SK-N-SH (cell line): Measurements from ENCODE around the gene CD6. TPM values are rescaled to one million over a fixed set of nuclear protein-coding genes. Genes with fewer than 3 reads are reported as not detected.

ENCODE experiments used
- CTCF ChIA-PET: fragments of 300-600, 350-600 bp; formaldehyde crosslinking; extraction: SDS; loops from one replicate; lab custom pipeline; 2021; lab: Yijun Ruan, JAX
- POLR2A ChIA-PET: fragments of 350-600 bp; sonication (Branson Sonifier 250); formaldehyde crosslinking; extraction: SDS; loops from one replicate; lab custom pipeline; 2020; ENCODE audit warnings: antibody characterized with exemption, inconsistent platforms; lab: Yijun Ruan, JAX
- DNase-seq: peaks from one replicate; pipeline ENCODE4 v3.0.0; 2012
- H2AFZ ChIP-seq: fragments of 200-600 bp; sonication (generic); 2 replicates; pipeline ENCODE4 v1.8.1; 2016; ENCODE audit warnings: antibody characterized with exemption, mild to moderate bottlenecking, low read depth
- H3F3A ChIP-seq: fragments of 200-600 bp; sonication (generic); replicated peaks from 2 replicates; pipeline ENCODE3; 2016; ENCODE audit warnings: antibody characterized with exemption, mild to moderate bottlenecking; ENCODE audit not compliant: insufficient read depth
- H3K27ac ChIP-seq, 2 experiments: fragments of 200-500 bp in 1 of 2; fragments of 200-600 bp in 1 of 2; sonication (Bioruptor generic) in 1 of 2; sonication (generic), shearing (Covaris generic) in 1 of 2; 2 replicates each; pipeline versions ENCODE4 v1.5.1 to v1.6.1; 2014 to 2016; ENCODE audit warnings: low read depth in 2 of 2, inconsistent platforms in 1 of 2, low read length in 1 of 2, mild to moderate bottlenecking in 1 of 2, mixed read lengths in 1 of 2
- H3K27me3 ChIP-seq: fragments of 200-600 bp; sonication (generic), shearing (Covaris generic); 2 replicates; pipeline ENCODE4 v1.6.1; 2016; ENCODE audit warnings: mixed run types; ENCODE audit not compliant: insufficient read depth
- H3K36me3 ChIP-seq, 2 experiments: fragments of 200-500 bp in 1 of 2; fragments of 200-600 bp in 1 of 2; sonication (Bioruptor generic) in 1 of 2; sonication (generic) in 1 of 2; replicated peaks in 1 of 2; 2 replicates each; pipeline versions ENCODE3 to v1.5.1; 2014 to 2016; ENCODE audit warnings: low read length in 1 of 2, mild to moderate bottlenecking in 1 of 2; ENCODE audit not compliant: insufficient read depth in 2 of 2, control insufficient read depth in 1 of 2
- H3K4me1 ChIP-seq, 2 experiments: fragments of 200-500 bp in 1 of 2; fragments of 200-600 bp in 1 of 2; sonication (Bioruptor generic) in 1 of 2; sonication (generic), shearing (Covaris generic) in 1 of 2; 2 replicates each; pipeline versions ENCODE4 v1.5.1 to v1.6.1; 2014 to 2016; ENCODE audit warnings: low read depth in 1 of 2, low read length in 1 of 2, mixed run types in 1 of 2; ENCODE audit not compliant: insufficient read depth in 2 of 2, control insufficient read depth in 1 of 2
- H3K4me2 ChIP-seq: fragments of 200-600 bp; sonication (generic), shearing (Covaris generic); 2 replicates; pipeline ENCODE4 v1.6.1; 2017; ENCODE audit warnings: mixed run types
- H3K4me3 ChIP-seq, 2 experiments: fragments of 200-500 bp in 1 of 2; fragments of 200-600 bp in 1 of 2; sonication (Bioruptor generic) in 1 of 2; sonication (generic), shearing (Covaris generic) in 1 of 2; 2 replicates each; pipeline versions ENCODE4 v1.5.1 to v1.8.1; 2014 to 2016; ENCODE audit warnings: low read depth in 2 of 2, inconsistent platforms in 1 of 2, low read length in 1 of 2, mild to moderate bottlenecking in 1 of 2, mixed read lengths in 1 of 2, moderate library complexity in 1 of 2
- H3K79me2 ChIP-seq: fragments of 200-600 bp; sonication (generic); 2 replicates; pipeline ENCODE4 v1.8.1; 2017; ENCODE audit warnings: mild to moderate bottlenecking; ENCODE audit not compliant: insufficient read depth
- H3K9ac ChIP-seq: fragments of 200-600 bp; sonication (generic); 2 replicates; pipeline ENCODE4 v1.6.1; 2017; ENCODE audit warnings: mixed run types
- H3K9me2 ChIP-seq: fragments of 200-600 bp; sonication (generic); 2 replicates; pipeline ENCODE4 v1.6.1; 2017; ENCODE audit warnings: mixed run types
- H3K9me3 ChIP-seq: fragments of 200-600 bp; sonication (generic); 2 replicates; pipeline ENCODE4 v1.6.1; 2017; ENCODE audit warnings: mixed run types, mild to moderate bottlenecking, moderate library complexity
- H4K20me1 ChIP-seq: fragments of 200-600 bp; sonication (generic); 2 replicates; pipeline ENCODE4 v1.6.1; 2017; ENCODE audit warnings: mild to moderate bottlenecking, mixed run types; ENCODE audit not compliant: insufficient read depth
- EP300 ChIP-seq, 2 experiments: IDR thresholded peaks; 2 replicates each; pipeline versions ENCODE4 v1.4.0 to v1.6.1; 2012; ENCODE audit warnings: borderline replicate concordance in 1 of 2, low read depth in 1 of 2, low read length in 1 of 2
- EZH2phosphoT487 ChIP-seq: fragments of 200-600 bp; sonication (generic); IDR thresholded peaks from 2 replicates; pipeline ENCODE4 v1.6.1; 2017; ENCODE audit warnings: low read depth, mixed run types, mild to moderate bottlenecking, antibody characterized with exemption, moderate library complexity, borderline replicate concordance
- FOSL2 ChIP-seq: IDR thresholded peaks from 2 replicates; pipeline ENCODE4 v1.4.0; 2012; ENCODE audit warnings: low read depth, mild to moderate bottlenecking, moderate library complexity, borderline replicate concordance
- FOXM1 ChIP-seq: IDR thresholded peaks from 2 replicates; pipeline ENCODE4 v1.4.0; 2012; ENCODE audit warnings: low read depth, mild to moderate bottlenecking
- GABPA ChIP-seq: IDR thresholded peaks from 2 replicates; pipeline ENCODE4 v1.4.0; 2012; ENCODE audit warnings: low read depth, mild to moderate bottlenecking
- GATA2 ChIP-seq: sonication (generic); formaldehyde crosslinking; IDR thresholded peaks from 2 replicates; pipeline ENCODE4 v1.5.0; 2020; ENCODE audit warnings: mild to moderate bottlenecking, missing genetic modification reagents
- JUND ChIP-seq: IDR thresholded peaks from 2 replicates; pipeline ENCODE4 v1.4.0; 2012
- MAX ChIP-seq: IDR thresholded peaks from 2 replicates; pipeline ENCODE4 v1.4.0; 2012; ENCODE audit warnings: low read depth
- MEF2A ChIP-seq: IDR thresholded peaks from 2 replicates; pipeline ENCODE4 v1.4.0; 2012; ENCODE audit warnings: low read depth, borderline replicate concordance
- NFIC ChIP-seq: IDR thresholded peaks from 2 replicates; pipeline ENCODE4 v1.4.0; 2012; ENCODE audit warnings: borderline replicate concordance
- NRF1 ChIP-seq: IDR thresholded peaks from 2 replicates; pipeline ENCODE4 v1.6.1; 2012; ENCODE audit warnings: low read depth, mild to moderate bottlenecking, low read length
- PBX3 ChIP-seq: IDR thresholded peaks from 2 replicates; pipeline ENCODE4; 2012
- RAD21 ChIP-seq: IDR thresholded peaks from 2 replicates; pipeline ENCODE4 v1.6.1; 2012; ENCODE audit warnings: mild to moderate bottlenecking, low read length
- REST ChIP-seq: IDR thresholded peaks from 2 replicates; pipeline ENCODE4 v1.6.1; 2012; ENCODE audit warnings: mild to moderate bottlenecking, low read depth, low read length, moderate library complexity
- RXRA ChIP-seq: IDR thresholded peaks from 2 replicates; pipeline ENCODE4 v1.4.0; 2012; ENCODE audit warnings: low read depth, mild to moderate bottlenecking, borderline replicate concordance
- SIN3A ChIP-seq: IDR thresholded peaks from 2 replicates; pipeline ENCODE4 v1.6.1; 2012; ENCODE audit warnings: low read depth, mild to moderate bottlenecking, low read length, moderate library complexity, borderline replicate concordance
- YY1 ChIP-seq: IDR thresholded peaks from 2 replicates; pipeline ENCODE4 v1.4.0; 2012; ENCODE audit warnings: low read depth, mild to moderate bottlenecking
- ZBTB33 ChIP-seq: IDR thresholded peaks from 2 replicates; pipeline ENCODE4 v1.4.0; 2012; ENCODE audit warnings: low read depth, borderline replicate concordance
- WGBS: methylation state at CpG from one replicate; pipeline ENCODE4 v1.1.6; 2017; ENCODE audit warnings: low lambda C conversion rate; 5-methylcytosine and 5-hydroxymethylcytosine counted together
- polyA plus RNA-seq, 3 experiments: library from polyadenylated mRNA; depleted of rRNA; stranded (reverse); fragments of >200 nt; gene quantifications; 2 replicates each; pipeline ENCODE4 v1.2.3, GENCODE V29; 2012

The CD6 gene
- polyA plus RNA-seq, 1 of the 3 experiments (the other 2 are of a cell fraction), result not detected

- 86% methylated on average over 14 of the region's 14 CpGs for WGBS
- CTCF ChIA-PET, result interaction anchor here (0.8 to 1.5 kb wide), 3 partner anchors 11 to 24 kb away, joined by 3 to 4 read pairs (median 3); no protein-coding TSS in a partner anchor
- H2AFZ ChIP-seq, result no peak overlapping the region
Measured at GRCh38 chr11:61042961-61043540, 71.6 kb downstream of the CD6 start.

More at GRCh38 chr11:61042961-61043540, 71.6 kb downstream of the CD6 start:
- no peak overlapping the region for H3K27ac ChIP-seq
- no peaks in the 10 kb centered on the region for H3F3A ChIP-seq
- H3K4me2 ChIP-seq, result no peak overlapping the region
- no peaks in the 10 kb centered on the region; a peak in 1 of 4 replicates for H3K4me1 ChIP-seq
- POLR2A ChIA-PET, result no interaction called here
- no peaks in the 10 kb centered on the region for H3K9me3 ChIP-seq
- no peak overlapping the region for H3K9ac ChIP-seq
- no peak for DNase-seq
- no peaks in the 10 kb centered on the region for H3K79me2 ChIP-seq
- no peaks in the 10 kb centered on the region for H4K20me1 ChIP-seq
- no peak overlapping the region for H3K4me3 ChIP-seq
- no peak for TF ChIP-seq NFIC
- no peak for TF ChIP-seq YY1
- TF ChIP-seq GATA2 (CRISPR knock-in tag), result no peak
- TF ChIP-seq MAX, result no peak
- TF ChIP-seq SIN3A, result no peak
- TF ChIP-seq ZBTB33, result no peak
- TF ChIP-seq FOXM1, result no peak
- no peak for TF ChIP-seq RAD21
- TF ChIP-seq RXRA, result no peak
- TF ChIP-seq EZH2phosphoT487, result no peak
- no peak for TF ChIP-seq REST
- TF ChIP-seq JUND, result no peak
- TF ChIP-seq NRF1, result no peak
- TF ChIP-seq GABPA, result no peak
- TF ChIP-seq FOSL2, result no peak
- TF ChIP-seq EP300 (IDR thresholded peaks at IDR 0.05; ENCODE audit: borderline replicate concordance in 1 of 2, low read depth in 1 of 2, low read length in 1 of 2), result no peak
- no peak for TF ChIP-seq PBX3
- TF ChIP-seq MEF2A, result no peak
- TF ChIP-seq, all 33 proteins: peak for 0
- H3K27me3 ChIP-seq, result no peaks in the 10 kb centered on the region
- no peaks in the 10 kb centered on the region for H3K9me2 ChIP-seq
- no peaks in the 10 kb centered on the region for H3K36me3 ChIP-seq
